A549 treated with ZK216348 at 1 μM for 4 hours (cell line): Measurements from ENCODE around the gene USP17L30. TPM values are rescaled to one million over a fixed set of nuclear protein-coding genes. Genes with fewer than 3 reads are reported as not detected.

Experiments
- total RNA-seq: library from RNA; stranded (reverse); fragments of 200-300 nt; extraction: Qiagen RNA extraction; gene quantifications from 5 replicates; pipeline ENCODE4 v1.2.3, GENCODE V29; 2022; ENCODE audit warnings: low read depth

Gene USP17L30, protein sequence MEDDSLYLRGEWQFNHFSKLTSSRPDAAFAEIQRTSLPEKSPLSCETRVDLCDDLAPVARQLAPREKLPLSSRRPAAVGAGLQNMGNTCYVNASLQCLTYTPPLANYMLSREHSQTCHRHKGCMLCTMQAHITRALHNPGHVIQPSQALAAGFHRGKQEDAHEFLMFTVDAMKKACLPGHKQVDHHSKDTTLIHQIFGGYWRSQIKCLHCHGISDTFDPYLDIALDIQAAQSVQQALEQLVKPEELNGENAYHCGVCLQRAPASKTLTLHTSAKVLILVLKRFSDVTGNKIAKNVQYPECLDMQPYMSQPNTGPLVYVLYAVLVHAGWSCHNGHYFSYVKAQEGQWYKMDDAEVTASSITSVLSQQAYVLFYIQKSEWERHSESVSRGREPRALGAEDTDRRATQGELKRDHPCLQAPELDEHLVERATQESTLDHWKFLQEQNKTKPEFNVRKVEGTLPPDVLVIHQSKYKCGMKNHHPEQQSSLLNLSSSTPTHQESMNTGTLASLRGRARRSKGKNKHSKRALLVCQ
- not detected in 5 replicates for total RNA-seq

DNA sequence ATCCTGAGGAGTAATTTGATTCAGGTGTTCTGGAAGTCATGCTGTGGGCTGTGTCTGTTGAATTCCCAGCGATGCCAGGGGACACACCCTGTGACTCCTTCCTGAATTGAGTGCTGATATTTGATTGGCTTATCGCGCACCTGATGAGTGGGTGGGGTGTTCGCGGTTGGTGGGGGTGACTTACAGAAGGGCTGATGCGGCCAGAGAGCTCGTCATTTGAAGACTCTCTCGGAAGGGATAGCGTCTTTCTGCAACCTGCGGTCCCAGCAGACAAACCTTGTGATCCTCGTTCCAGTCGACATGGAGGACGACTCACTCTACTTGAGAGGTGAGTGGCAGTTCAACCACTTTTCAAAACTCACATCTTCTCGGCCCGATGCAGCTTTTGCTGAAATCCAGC, at the start of gene USP17L30:
USP17L30 (plus strand) TSS at position 301 of the 400 bp plus-strand sequence; CDS start at position 301, 0 bp downstream.

DNA sequence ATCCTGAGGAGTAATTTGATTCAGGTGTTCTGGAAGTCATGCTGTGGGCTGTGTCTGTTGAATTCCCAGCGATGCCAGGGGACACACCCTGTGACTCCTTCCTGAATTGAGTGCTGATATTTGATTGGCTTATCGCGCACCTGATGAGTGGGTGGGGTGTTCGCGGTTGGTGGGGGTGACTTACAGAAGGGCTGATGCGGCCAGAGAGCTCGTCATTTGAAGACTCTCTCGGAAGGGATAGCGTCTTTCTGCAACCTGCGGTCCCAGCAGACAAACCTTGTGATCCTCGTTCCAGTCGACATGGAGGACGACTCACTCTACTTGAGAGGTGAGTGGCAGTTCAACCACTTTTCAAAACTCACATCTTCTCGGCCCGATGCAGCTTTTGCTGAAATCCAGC, 38.1 kb upstream of the USP17L30 start, which contains the start of gene USP17L24:
USP17L24 (plus strand) TSS at position 301 of the 400 bp plus-strand sequence; CDS start at position 301, 0 bp downstream.

DNA sequence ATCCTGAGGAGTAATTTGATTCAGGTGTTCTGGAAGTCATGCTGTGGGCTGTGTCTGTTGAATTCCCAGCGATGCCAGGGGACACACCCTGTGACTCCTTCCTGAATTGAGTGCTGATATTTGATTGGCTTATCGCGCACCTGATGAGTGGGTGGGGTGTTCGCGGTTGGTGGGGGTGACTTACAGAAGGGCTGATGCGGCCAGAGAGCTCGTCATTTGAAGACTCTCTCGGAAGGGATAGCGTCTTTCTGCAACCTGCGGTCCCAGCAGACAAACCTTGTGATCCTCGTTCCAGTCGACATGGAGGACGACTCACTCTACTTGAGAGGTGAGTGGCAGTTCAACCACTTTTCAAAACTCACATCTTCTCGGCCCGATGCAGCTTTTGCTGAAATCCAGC, 33.3 kb upstream of the USP17L30 start, which contains the start of gene USP17L25:
USP17L25 (plus strand) TSS at position 301 of the 400 bp plus-strand sequence; CDS start at position 301, 0 bp downstream.

DNA sequence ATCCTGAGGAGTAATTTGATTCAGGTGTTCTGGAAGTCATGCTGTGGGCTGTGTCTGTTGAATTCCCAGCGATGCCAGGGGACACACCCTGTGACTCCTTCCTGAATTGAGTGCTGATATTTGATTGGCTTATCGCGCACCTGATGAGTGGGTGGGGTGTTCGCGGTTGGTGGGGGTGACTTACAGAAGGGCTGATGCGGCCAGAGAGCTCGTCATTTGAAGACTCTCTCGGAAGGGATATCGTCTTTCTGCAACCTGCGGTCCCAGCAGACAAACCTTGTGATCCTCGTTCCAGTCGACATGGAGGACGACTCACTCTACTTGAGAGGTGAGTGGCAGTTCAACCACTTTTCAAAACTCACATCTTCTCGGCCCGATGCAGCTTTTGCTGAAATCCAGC, 28.6 kb upstream of the USP17L30 start, which contains the start of gene USP17L26:
USP17L26 (plus strand) TSS at position 301 of the 400 bp plus-strand sequence; CDS start at position 301, 0 bp downstream.

DNA sequence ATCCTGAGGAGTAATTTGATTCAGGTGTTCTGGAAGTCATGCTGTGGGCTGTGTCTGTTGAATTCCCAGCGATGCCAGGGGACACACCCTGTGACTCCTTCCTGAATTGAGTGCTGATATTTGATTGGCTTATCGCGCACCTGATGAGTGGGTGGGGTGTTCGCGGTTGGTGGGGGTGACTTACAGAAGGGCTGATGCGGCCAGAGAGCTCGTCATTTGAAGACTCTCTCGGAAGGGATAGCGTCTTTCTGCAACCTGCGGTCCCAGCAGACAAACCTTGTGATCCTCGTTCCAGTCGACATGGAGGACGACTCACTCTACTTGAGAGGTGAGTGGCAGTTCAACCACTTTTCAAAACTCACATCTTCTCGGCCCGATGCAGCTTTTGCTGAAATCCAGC, 23.8 kb upstream of the USP17L30 start, which contains the start of gene USP17L5:
USP17L5 (plus strand) TSS at position 301 of the 400 bp plus-strand sequence; CDS start at position 301, 0 bp downstream.

DNA sequence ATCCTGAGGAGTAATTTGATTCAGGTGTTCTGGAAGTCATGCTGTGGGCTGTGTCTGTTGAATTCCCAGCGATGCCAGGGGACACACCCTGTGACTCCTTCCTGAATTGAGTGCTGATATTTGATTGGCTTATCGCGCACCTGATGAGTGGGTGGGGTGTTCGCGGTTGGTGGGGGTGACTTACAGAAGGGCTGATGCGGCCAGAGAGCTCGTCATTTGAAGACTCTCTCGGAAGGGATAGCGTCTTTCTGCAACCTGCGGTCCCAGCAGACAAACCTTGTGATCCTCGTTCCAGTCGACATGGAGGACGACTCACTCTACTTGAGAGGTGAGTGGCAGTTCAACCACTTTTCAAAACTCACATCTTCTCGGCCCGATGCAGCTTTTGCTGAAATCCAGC, 19.1 kb upstream of the USP17L30 start, which contains the start of gene USP17L27:
USP17L27 (plus strand) TSS at position 301 of the 400 bp plus-strand sequence; CDS start at position 301, 0 bp downstream.

DNA sequence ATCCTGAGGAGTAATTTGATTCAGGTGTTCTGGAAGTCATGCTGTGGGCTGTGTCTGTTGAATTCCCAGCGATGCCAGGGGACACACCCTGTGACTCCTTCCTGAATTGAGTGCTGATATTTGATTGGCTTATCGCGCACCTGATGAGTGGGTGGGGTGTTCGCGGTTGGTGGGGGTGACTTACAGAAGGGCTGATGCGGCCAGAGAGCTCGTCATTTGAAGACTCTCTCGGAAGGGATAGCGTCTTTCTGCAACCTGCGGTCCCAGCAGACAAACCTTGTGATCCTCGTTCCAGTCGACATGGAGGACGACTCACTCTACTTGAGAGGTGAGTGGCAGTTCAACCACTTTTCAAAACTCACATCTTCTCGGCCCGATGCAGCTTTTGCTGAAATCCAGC, 14.3 kb upstream of the USP17L30 start, which contains the start of gene USP17L28:
USP17L28 (plus strand) TSS at position 301 of the 400 bp plus-strand sequence; CDS start at position 301, 0 bp downstream.

DNA sequence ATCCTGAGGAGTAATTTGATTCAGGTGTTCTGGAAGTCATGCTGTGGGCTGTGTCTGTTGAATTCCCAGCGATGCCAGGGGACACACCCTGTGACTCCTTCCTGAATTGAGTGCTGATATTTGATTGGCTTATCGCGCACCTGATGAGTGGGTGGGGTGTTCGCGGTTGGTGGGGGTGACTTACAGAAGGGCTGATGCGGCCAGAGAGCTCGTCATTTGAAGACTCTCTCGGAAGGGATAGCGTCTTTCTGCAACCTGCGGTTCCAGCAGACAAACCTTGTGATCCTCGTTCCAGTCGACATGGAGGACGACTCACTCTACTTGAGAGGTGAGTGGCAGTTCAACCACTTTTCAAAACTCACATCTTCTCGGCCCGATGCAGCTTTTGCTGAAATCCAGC, 9.6 kb upstream of the USP17L30 start, which contains the start of gene USP17L29:
USP17L29 (plus strand) TSS at position 301 of the 400 bp plus-strand sequence; CDS start at position 301, 0 bp downstream.

Other genes with a start within 250 kb of the USP17L30 start
- not detected in 5 replicates for gene FAM90A26, start 192.7 kb upstream of the USP17L30 start, total RNA-seq
- not detected in 5 replicates for gene USP17L10, start 152.5 kb upstream of the USP17L30 start, total RNA-seq
- not detected in 5 replicates for gene USP17L11, start 147.7 kb upstream of the USP17L30 start, total RNA-seq
- not detected in 5 replicates for gene USP17L12, start 143.0 kb upstream of the USP17L30 start, total RNA-seq
- gene USP17L13, start 138.2 kb upstream of the USP17L30 start, total RNA-seq = not detected in 5 replicates
- gene USP17L15, start 128.7 kb upstream of the USP17L30 start, total RNA-seq = not detected in 5 replicates
- gene USP17L17, start 119.2 kb upstream of the USP17L30 start, total RNA-seq = not detected in 5 replicates
- gene USP17L18, start 114.5 kb upstream of the USP17L30 start, total RNA-seq = not detected in 5 replicates
- gene USP17L19, start 109.8 kb upstream of the USP17L30 start, total RNA-seq = not detected in 5 replicates
- not detected in 5 replicates for gene USP17L20, start 105.0 kb upstream of the USP17L30 start, total RNA-seq
- not detected in 5 replicates for gene USP17L21, start 100.3 kb upstream of the USP17L30 start, total RNA-seq
- not detected in 5 replicates for gene USP17L22, start 95.5 kb upstream of the USP17L30 start, total RNA-seq
- not detected in 5 replicates for gene USP17L24, start 38.0 kb upstream of the USP17L30 start, total RNA-seq
- gene USP17L25, start 33.2 kb upstream of the USP17L30 start, total RNA-seq = not detected in 5 replicates
- gene USP17L26, start 28.5 kb upstream of the USP17L30 start, total RNA-seq = not detected in 5 replicates
- not detected in 5 replicates for gene USP17L5, start 23.7 kb upstream of the USP17L30 start, total RNA-seq
- gene USP17L27, start 19.0 kb upstream of the USP17L30 start, total RNA-seq = not detected in 5 replicates
- not detected in 5 replicates for gene USP17L28, start 14.2 kb upstream of the USP17L30 start, total RNA-seq
- not detected in 5 replicates for gene USP17L29, start 9.5 kb upstream of the USP17L30 start, total RNA-seq
- not detected in 5 replicates for gene DEFB131A, start 81.3 kb downstream of the USP17L30 start, total RNA-seq